Heart left ventricle (tissue), 13 donors: Measurements from ENCODE around the gene PYGM.

ENCODE experiments used
- POLR2A ChIP-seq, 2 donors: fragments of 450-650 bp; IDR thresholded peaks; one replicate each; pipeline ENCODE4 v1.6.1; 2017; ENCODE audit warnings: antibody characterized with exemption in 2 of 2, mild to moderate bottlenecking in 2 of 2, moderate library complexity in 2 of 2
- TF ChIP-seq, protein P1 (sequence below), 12 donors: fragments of 200-600 bp; sonication (generic) in 4 of 12; IDR thresholded peaks; one replicate each; pipeline versions ENCODE4 v1.5.0 to v1.8.0; 2018 to 2022; ENCODE audit warnings: antibody characterized with exemption in 12 of 12, mild to moderate bottlenecking in 5 of 12
- donor health status: ischemic (EF 13 %, LVEDD 7.1; RV severe dilation, severe dysfunction).
- donor health status: DM: no; HTN: yes; CAD: no.
- donor health status: DM: no; HTN: no; CAD: no.
- donor health status: ischemic (EF 25% LVEDD 6.9; RV normal size, moderate dysfunction).
- donor health status: ischemic (EF 25% LVEDD 5.7; RV mildly dilated, moderate dysfunction).
- donor health status: ischemic (EF 35%, LVEDD 5.7; RV mildly dilated, moderate dysfunction).
- donor health status: nonischemic (EF 11% LVEDD 7.7; RV severe dilation, severe dysfunction).
- donor health status: DM: yes; HTN: yes; CAD: no.
- donor health status: PGD.
- donor health status: ischemic (EF 29% LVEDD 5.4; RV normal size, mild dysfunction).
- donor health status: nonischemic (EF 23%, LVEDD 6.1; RV moderate dilation, normal function).

DNA sequence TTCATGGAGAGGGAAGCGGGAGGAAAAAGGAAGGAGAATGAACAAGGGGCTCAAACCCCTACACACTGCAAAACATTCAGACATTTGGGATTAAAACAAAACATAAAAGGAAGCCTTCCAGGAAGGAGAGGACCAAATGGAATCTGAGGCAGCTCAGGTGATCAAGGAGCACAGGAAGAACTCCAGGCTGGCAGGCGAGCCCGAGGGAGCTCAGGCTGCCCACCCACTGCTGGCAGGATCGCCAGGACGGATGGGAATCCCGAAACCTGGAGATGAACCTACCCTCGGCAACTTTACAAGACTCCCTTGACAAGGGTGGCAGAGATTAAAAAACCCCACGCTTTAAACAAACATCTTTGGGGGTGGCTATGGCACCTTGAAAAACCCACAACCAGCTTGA, 5.0 kb upstream of the PYGM start:
- TF ChIP-seq POLR2A (IDR thresholded peaks at IDR 0.05), result no peak
- TF ChIP-seq, protein P1, sequence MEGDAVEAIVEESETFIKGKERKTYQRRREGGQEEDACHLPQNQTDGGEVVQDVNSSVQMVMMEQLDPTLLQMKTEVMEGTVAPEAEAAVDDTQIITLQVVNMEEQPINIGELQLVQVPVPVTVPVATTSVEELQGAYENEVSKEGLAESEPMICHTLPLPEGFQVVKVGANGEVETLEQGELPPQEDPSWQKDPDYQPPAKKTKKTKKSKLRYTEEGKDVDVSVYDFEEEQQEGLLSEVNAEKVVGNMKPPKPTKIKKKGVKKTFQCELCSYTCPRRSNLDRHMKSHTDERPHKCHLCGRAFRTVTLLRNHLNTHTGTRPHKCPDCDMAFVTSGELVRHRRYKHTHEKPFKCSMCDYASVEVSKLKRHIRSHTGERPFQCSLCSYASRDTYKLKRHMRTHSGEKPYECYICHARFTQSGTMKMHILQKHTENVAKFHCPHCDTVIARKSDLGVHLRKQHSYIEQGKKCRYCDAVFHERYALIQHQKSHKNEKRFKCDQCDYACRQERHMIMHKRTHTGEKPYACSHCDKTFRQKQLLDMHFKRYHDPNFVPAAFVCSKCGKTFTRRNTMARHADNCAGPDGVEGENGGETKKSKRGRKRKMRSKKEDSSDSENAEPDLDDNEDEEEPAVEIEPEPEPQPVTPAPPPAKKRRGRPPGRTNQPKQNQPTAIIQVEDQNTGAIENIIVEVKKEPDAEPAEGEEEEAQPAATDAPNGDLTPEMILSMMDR (IDR thresholded peaks at IDR 0.05), result no peak
